Natural killer cell treated with Interleukin-12 subunit alpha and Interleukin-12 subunit beta and Interleukin-15 and Interleukin-18, amount 100 ng/mL, for 72 hours (primary cell): ENCODE data around the gene INPP5K. TPM values are rescaled to one million over a fixed set of nuclear protein-coding genes. Genes with fewer than 3 reads are reported as not detected.

Experiments
- ATAC-seq, 2 donors: fragments of 150-1000 bp; cut with Tn5 transposase in 1 of 2; sonication (Bioruptor Pico), chemical (Tn5 transposase) in 1 of 2; 2 replicates each; pipeline ENCODE4 v1.10.0; 2021
- DNase-seq: peaks from one replicate; pipeline ENCODE4 v3.0.0; 2022; ENCODE audit warnings: low spot score
- H3K27ac Mint-ChIP-seq, 2 donors: 1 replicate in 1 of 2; 2 replicates in 1 of 2; pipeline ENCODE4 v1.8.0; 2022; ENCODE audit warnings: mixed read lengths in 2 of 2, mild to moderate bottlenecking in 1 of 2, moderate library complexity in 1 of 2
- H3K27me3 Mint-ChIP-seq, 2 donors: 1 replicate in 1 of 2; 2 replicates in 1 of 2; pipeline ENCODE4 v1.8.0; 2022; ENCODE audit warnings: mixed read lengths in 2 of 2
- H3K36me3 Mint-ChIP-seq: one replicate; pipeline ENCODE4 v1.8.0; 2022; ENCODE audit warnings: mixed read lengths
- H3K4me1 Mint-ChIP-seq, 2 donors: 1 replicate in 1 of 2; 2 replicates in 1 of 2; pipeline ENCODE4 v1.8.0; 2022; ENCODE audit warnings: low read depth in 2 of 2, mixed read lengths in 2 of 2, mild to moderate bottlenecking in 1 of 2
- H3K4me3 Mint-ChIP-seq: one replicate; pipeline ENCODE4 v1.8.0; 2022; ENCODE audit warnings: mixed read lengths
- H3K9me3 Mint-ChIP-seq: 2 replicates; pipeline ENCODE4 v1.8.0; 2022; ENCODE audit warnings: mixed read lengths
- total RNA-seq, 2 donors: library from RNA; stranded (reverse); gene quantifications; one replicate each; pipeline ENCODE4 v1.2.3, GENCODE V29; 2022

INPP5K gene
- total RNA-seq, 2 donors from 2014 or later = 34.9 to 43.8 TPM

- Mint-ChIP-seq H3K9me3 (no peaks in the 10 kb centered on the region), H3K4me3 (peak within 1 kb of the TSS; percentile 81), H3K27ac (peak within 1 kb of the TSS in 1 of 2 donors; percentile 59), H3K4me1 (peaks cover 14 to 15% of the 10 kb centered on the region in 2 donors), H3K36me3 (no peaks in the 10 kb centered on the region), H3K27me3 (peaks cover 0 to 7% of the 10 kb centered on the region in 2 donors)
- no peak for ATAC-seq
- DNase-seq = no peak
Measured at GRCh38 chr17:1492249-1493206, 23.9 kb downstream of the INPP5K start, which contains the start of gene MYO1C. TSS of gene MYO1C (minus strand) at chr17:1492686. CDS start at chr17:1492487, 199 bp downstream.

DNA sequence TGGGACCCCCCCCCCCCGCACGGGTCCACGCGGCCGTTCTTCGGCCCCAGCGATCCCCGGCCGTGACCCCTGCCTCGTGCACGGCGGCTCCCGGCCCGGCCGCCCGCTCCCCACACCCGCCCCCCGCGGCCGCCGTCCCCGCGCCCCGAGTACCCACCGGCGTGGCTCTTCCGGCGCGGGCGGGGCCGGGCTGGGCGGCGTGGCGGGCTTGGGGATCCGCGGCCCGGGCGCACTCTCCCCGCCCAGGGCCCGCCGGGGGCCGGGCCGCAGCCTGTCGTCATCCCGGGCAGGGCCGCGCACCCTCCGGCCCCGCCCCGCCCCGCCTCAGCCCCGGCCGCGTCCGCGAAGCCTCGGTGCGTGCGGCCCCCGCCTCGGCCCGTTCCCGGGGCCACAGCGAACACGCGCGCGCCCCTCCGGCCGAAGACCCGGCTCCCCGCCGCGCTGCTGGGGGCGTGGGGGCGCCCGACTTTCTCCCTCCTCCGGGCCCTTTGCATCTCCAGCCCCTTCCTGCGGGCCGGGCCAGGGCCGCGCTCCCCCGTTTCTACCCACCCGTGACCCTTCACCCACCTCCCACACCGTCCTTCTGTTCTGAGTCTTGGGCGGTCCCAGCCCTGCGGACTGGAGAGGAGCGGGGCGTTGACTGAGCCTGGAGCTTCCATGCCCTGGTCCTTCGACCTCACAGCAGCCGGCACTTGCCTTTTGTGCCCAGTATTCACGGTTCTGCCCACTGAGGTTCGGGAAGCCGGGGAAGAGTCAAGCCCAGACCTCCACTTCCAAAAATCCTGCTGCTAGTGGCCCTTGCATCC is 24.8 kb downstream of the INPP5K start:
- ATAC-seq (peak; percentile 87 to 91), DNase-seq (peak; percentile 70)
- Mint-ChIP-seq H3K27ac (no peak overlapping the region), H3K4me1 (peaks cover 19 to 20% of the 10 kb centered on the region in 2 donors), H3K27me3 (peaks cover 0 to 7% of the 10 kb centered on the region in 2 donors), H3K4me3 (peak overlapping the region; percentile 81), H3K9me3 (no peaks in the 10 kb centered on the region), H3K36me3 (no peaks in the 10 kb centered on the region)

DNA sequence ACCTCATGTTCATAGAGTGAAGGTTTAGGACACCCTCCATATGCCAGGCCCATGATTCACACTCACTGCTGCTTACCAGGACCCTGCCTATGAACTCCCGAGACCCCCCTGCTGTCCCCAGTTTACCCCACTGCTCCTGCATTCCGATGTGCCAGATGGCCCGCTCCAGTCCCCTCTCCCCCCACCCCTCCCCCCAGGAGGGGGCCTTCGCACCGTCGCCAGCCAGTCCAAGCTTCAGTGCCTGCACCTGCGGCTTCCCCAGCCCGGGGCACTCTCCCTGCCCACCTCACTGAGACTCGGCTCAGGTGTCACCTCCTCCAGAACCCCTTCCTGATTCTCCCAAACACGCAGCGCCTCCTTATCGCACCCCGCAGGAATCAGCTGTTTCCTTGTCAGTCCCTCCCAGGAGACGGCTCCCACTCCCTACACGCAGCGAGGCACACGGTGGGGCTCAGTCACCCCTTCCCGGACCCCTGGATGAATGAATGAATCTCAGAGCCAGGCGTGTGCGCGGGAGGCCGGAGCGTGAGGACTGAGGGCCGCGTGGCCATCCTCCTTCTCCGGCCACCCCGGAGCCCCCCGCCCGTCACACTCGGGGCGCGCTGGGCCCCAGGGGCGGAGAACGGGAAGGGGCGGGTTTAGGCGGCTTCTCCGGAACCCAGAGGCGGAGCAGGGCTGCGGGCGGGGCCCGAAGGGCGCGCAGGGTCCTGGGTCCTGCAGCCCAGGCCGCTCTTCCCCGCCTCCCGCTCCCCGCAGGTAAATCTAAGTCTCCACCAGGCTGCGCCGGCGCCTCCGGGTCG is 25.6 kb downstream of the INPP5K start:
- peak; percentile 70 for DNase-seq
- Mint-ChIP-seq H3K4me1 (peaks cover 19 to 20% of the 10 kb centered on the region in 2 donors), H3K27me3 (peaks cover 0 to 7% of the 10 kb centered on the region in 2 donors), H3K9me3 (no peaks in the 10 kb centered on the region), H3K27ac (no peak overlapping the region), H3K4me3 (peak overlapping the region; percentile 76), H3K36me3 (no peaks in the 10 kb centered on the region)
- peak; percentile 78 to 81 for ATAC-seq

GRCh38 chr17:1488826-1489270 is 27.6 kb downstream of the INPP5K start:
- Mint-ChIP-seq H3K27me3 (peaks cover 0 to 10% of the 10 kb centered on the region in 2 donors), H3K27ac (peak overlapping the region in 1 of 2 donors; percentile 63), H3K36me3 (no peaks in the 10 kb centered on the region), H3K4me3 (peak overlapping the region; percentile 17), H3K4me1 (peaks cover 19 to 20% of the 10 kb centered on the region in 2 donors), H3K9me3 (no peaks in the 10 kb centered on the region)
- ATAC-seq (no peak), DNase-seq (no peak)

DNA sequence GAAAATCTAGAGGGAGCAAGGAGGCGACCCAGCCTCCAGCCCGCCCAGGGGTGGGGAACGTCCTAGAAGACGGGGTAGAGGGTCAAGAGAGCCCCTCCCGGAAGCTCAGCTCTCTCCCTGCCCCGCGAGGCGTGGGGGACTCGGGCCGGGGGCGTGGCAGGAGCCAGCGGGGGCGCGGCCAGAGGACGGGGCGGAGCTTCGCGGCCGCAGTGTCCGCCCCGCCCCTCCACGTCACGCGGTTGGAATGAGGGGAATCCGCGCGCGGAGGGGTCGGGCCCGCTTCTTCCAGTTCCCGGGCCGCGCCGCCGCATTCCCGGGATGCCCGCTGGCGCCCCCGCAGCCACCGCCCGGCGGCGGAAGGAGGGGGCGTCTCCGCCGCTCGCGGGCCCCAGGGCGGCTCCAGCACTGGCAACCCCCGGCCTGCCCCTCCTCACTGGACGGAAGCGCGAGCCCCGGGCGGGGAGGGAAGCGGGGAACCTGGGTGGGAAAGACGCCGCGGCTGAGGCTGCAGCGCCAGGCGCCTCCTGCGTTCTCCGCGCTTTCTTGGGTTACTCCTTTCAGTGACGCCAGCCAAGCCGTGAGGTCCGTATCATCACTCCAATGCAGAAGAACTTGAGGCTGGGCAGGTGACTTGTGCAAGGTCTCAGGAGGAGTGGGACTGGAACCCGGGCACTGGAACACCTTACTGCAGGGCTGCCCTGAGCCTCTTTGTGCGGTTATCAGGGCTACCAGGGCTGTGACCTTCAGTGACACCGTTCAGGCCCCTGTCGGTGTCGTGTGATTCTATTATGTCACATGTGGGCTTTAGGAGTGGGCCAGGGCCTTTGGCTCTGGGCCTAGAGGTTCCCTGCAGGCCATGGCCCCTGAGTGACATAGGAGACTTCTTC is 28.2 kb downstream of the INPP5K start:
- ATAC-seq (peak; percentile 61 to 76), DNase-seq (peak; percentile 85)
- peaks cover 16 to 20% of the 10 kb centered on the region in 2 donors for H3K4me1 Mint-ChIP-seq
- H3K9me3 Mint-ChIP-seq = no peaks in the 10 kb centered on the region
- peak overlapping the region in 1 of 2 donors; percentile 77 for H3K27ac Mint-ChIP-seq
- H3K4me3 Mint-ChIP-seq = peak overlapping the region; percentile 83
- peaks cover 0 to 13% of the 10 kb centered on the region in 2 donors for H3K27me3 Mint-ChIP-seq
- no peaks in the 10 kb centered on the region for H3K36me3 Mint-ChIP-seq

DNA sequence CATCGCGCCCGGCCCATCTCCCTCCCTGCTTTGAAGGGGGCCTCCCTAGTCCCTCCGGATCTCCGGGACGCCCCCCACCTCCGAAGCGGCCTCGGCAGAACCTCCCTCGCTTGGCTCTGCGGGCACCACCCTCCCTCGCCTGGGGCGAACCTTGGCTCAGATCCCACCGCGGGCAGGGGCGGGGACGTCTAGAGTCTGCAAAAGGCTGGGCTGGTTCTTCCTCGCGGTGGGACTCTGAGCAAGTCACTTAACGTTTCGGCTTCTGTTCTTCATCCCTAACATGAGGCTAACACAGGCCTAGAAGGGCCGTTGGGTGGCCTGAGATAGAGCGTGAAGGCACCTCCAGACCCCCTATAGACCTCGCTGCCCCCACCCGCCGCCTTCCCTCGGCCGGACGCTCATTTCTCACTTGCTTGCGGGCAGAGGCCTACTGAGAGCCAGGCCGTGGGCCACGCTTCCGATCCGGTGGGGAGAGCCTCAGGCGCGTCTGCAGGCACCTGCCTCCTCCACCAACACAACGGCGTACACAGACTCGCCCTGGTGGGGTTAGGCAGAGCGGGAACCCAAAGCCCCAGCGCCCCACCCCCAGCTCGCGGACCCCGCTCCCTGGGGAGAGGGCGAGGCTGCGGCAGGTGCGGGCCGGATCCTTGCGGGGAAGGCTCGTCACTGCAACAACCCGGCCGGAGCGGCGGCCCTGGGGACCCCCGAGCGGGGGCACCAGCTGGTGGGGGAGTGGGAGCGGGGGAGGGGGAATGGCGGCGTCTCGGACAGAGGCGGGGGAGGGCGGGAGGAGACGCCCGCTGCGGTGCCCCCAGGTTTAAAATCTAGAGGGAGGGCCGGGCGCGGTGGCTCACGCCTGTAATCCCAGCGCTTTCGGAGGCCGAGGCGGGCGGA is 29.4 kb downstream of the INPP5K start:
- Mint-ChIP-seq H3K9me3 (no peaks in the 10 kb centered on the region), H3K36me3 (no peaks in the 10 kb centered on the region), H3K27ac (peak overlapping the region; percentile 56 to 77), H3K4me1 (peaks cover 12 to 17% of the 10 kb centered on the region in 2 donors), H3K27me3 (peaks cover 0 to 17% of the 10 kb centered on the region in 2 donors), H3K4me3 (peak overlapping the region; percentile 83)
- ATAC-seq (peak in 1 of 2 donors; percentile 10), DNase-seq (peak; percentile 67)

DNA sequence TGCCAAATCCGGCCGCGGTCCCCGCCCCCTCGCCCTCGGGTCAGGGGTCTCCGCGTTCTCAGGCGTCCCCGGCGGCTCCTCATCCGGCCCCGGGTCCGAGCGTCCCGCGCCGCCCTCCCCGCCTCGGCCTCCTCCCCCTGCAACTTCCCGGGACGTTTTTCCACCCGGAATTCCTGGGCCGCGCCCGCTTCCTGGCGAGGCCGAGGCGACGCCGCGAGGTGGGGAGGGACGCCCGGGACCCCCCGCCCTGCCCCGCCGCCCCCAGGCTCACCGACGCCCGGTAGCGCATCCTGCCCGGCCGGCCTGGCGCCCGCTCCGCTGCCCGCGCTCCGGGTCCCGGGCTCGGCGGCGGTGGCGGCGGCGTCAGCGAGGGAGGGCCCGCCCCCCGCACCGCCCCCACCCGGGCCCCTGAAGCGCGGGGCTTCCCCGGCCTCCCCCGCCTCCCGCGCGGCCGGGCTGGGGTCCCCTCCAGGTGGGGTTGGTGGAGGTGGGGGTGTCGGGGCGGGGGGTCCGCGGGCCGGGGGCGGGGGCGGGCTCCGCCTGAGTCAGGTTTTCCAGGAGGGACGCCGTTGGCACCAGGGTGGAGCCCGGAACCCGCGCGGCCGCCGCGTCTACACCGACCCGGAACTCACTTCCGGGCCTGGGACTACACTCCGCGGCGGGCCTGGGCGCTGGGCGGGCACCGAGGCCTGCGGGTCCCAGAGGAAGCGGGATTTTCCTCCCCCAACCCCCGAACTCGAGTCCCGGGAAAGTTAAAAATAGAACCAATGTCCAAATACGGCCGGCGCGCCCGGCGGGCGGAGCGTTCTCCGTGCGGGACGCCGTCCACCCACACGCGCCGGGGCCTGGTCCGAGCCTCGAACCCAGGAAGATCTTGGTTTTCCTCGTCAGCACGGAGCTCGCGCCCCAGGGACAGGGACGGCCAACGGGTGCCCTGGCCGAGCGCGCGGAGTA is 30.7 kb downstream of the INPP5K start:
- Mint-ChIP-seq H3K9me3 (no peaks in the 10 kb centered on the region), H3K4me3 (peak overlapping the region; percentile 69), H3K27me3 (peaks cover 0 to 24% of the 10 kb centered on the region in 2 donors), H3K4me1 (peaks cover 7 to 14% of the 10 kb centered on the region in 2 donors), H3K27ac (no peak overlapping the region), H3K36me3 (no peaks in the 10 kb centered on the region)
- no peak for DNase-seq
- peak; percentile 64 to 73 for ATAC-seq

- no peak overlapping the region for H3K27ac Mint-ChIP-seq
- peaks cover 0 to 20% of the 10 kb centered on the region in 2 donors for H3K27me3 Mint-ChIP-seq
- peak; percentile 26 to 46 for ATAC-seq
- H3K4me3 Mint-ChIP-seq = peak overlapping the region; percentile 74
- H3K4me1 Mint-ChIP-seq = peaks cover 7 to 9% of the 10 kb centered on the region in 2 donors
- H3K36me3 Mint-ChIP-seq = no peaks in the 10 kb centered on the region
- no peaks in the 10 kb centered on the region for H3K9me3 Mint-ChIP-seq
- no peak for DNase-seq
Measured at GRCh38 chr17:1484676-1485422, 31.6 kb downstream of the INPP5K start.

DNA sequence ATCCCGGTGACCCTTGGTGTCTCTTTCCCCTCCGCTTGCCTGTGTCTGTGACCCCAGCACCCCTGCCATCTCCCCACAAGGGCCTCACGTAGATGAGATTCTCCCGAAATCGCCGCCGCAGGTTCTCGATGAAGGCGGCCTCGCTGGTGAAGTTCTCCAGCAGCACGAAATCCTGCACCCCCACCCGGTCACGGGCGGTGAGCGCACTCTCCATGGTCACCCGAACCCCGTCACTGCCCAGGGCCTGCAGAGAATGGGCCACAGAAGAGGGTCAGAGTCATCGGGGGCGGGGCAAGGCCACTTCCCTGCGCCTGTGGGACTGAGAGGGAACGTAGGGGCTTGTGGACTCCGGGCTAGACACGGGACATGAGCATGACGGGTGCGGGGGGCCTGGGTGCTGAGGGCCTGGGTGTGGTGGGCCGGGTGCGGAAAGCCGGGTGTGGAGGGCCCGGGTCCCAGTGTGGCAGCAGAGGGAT is 32.3 kb downstream of the INPP5K start:
- ATAC-seq = no peak
- H3K27ac Mint-ChIP-seq = no peak overlapping the region
- no peaks in the 10 kb centered on the region for H3K9me3 Mint-ChIP-seq
- H3K27me3 Mint-ChIP-seq = peaks cover 0 to 20% of the 10 kb centered on the region in 2 donors
- H3K4me1 Mint-ChIP-seq = peaks cover 7 to 9% of the 10 kb centered on the region in 2 donors
- H3K36me3 Mint-ChIP-seq = no peaks in the 10 kb centered on the region
- H3K4me3 Mint-ChIP-seq = peak overlapping the region; percentile 74
- DNase-seq = no peak

- DNase-seq (no peak), ATAC-seq (no peak)
- Mint-ChIP-seq H3K4me1 (peaks cover 6 to 7% of the 10 kb centered on the region in 2 donors), H3K36me3 (no peaks in the 10 kb centered on the region), H3K27ac (no peak overlapping the region), H3K4me3 (no peak overlapping the region), H3K9me3 (no peaks in the 10 kb centered on the region), H3K27me3 (peaks cover 0 to 24% of the 10 kb centered on the region in 2 donors)
Measured at GRCh38 chr17:1482680-1483079, 33.7 kb downstream of the INPP5K start.
